Measurements from ENCODE around the gene SNIP1. TPM values are rescaled to one million over a fixed set of nuclear protein-coding genes. Genes with fewer than 3 reads are reported as not detected.

Gene SNIP1
- 10 to 100 TPM in 1 of 4 donors, 1 to 10 TPM in 3; 4.6 to 11.6 (median 5.1) TPM for polyA plus RNA-seq
- long read RNA-seq, donor 1, result 0 reads
- long read RNA-seq, donor 2, full-length matches to known transcripts, result 4 of 4 reads
- long read RNA-seq, donor 2, partial matches to known transcripts, result 0 of 4 reads
- long read RNA-seq, donor 2, other reads (novel, unspliced or antisense), result 0 of 4 reads
- long read RNA-seq, donor 3, full-length matches to known transcripts, result 3 of 31 reads
- long read RNA-seq, donor 3, partial matches to known transcripts, result 28 of 31 reads
- long read RNA-seq, donor 3, other reads (novel, unspliced or antisense), result 0 of 31 reads
- long read RNA-seq, donor 4, result 0 reads
- long read RNA-seq, donor 5, partial matches to known transcripts, result 0 of 1 reads
- long read RNA-seq, donor 5, other reads (novel, unspliced or antisense), result 0 of 1 reads
- long read RNA-seq, donor 6, full-length matches to known transcripts, result 1 of 36 reads
- long read RNA-seq, donor 6, partial matches to known transcripts, result 18 of 36 reads
- long read RNA-seq, donor 6, other reads (novel, unspliced or antisense), result 17 of 36 reads
- long read RNA-seq, donor 7, result 0 reads
- long read RNA-seq, donor 8, full-length matches to known transcripts, result 1 of 1 reads
- long read RNA-seq, donor 8, partial matches to known transcripts, result 0 of 1 reads
- long read RNA-seq, donor 8, other reads (novel, unspliced or antisense), result 0 of 1 reads
- long read RNA-seq, donor 9, full-length matches to known transcripts, result 2 of 2 reads
- long read RNA-seq, donor 9, partial matches to known transcripts, result 0 of 2 reads
- long read RNA-seq, donor 9, other reads (novel, unspliced or antisense), result 0 of 2 reads
- long read RNA-seq, donor 10, full-length matches to known transcripts, result 6 of 6 reads
- long read RNA-seq, donor 10, partial matches to known transcripts, result 0 of 6 reads
- long read RNA-seq, donor 10, other reads (novel, unspliced or antisense), result 0 of 6 reads

- no peak for FAIRE-seq
- Histone ChIP-seq H3K27ac (ENCODE audit: low read depth in 1 of 3, low read length in 2 of 3) (peak within 1 kb of the TSS; percentile 77 to 91 (median 82)), H3K4me1 (ENCODE audit: control insufficient read depth in 3 of 3, insufficient read depth in 2 of 3, low read depth in 1 of 3, low read length in 2 of 3) (peaks cover 2 to 14% (median 10%) of the 10 kb centered on the region in 3 donors), H3K27me3 (ENCODE audit: control insufficient read depth in 3 of 3, insufficient read depth in 3 of 3, low read length in 3 of 3) (no peaks in the 10 kb centered on the region), H3K9me3 (ENCODE audit: control insufficient read depth in 2 of 2, insufficient read depth in 1 of 2, low read depth in 1 of 2, low read length in 1 of 2) (peaks cover 0 to 3% of the 10 kb centered on the region in 2 donors), H3K4me3 (ENCODE audit: low read depth in 1 of 3, low read length in 3 of 3) (peak within 1 kb of the TSS; percentile 89 to 97 (median 93)), H3K36me3 (ENCODE audit: control insufficient read depth in 3 of 3, insufficient read depth in 2 of 3, low read depth in 1 of 3, low read length in 3 of 3) (peaks cover 1 to 16% (median 2%) of the 10 kb centered on the region in 3 donors)
- WGBS, 3 donors, result 12% methylated on average over 54 of the region's 54 CpGs
- DNase-seq, result peak; percentile 96 to 97
Observed at GRCh38 chr1:37553927-37554808, at the start of gene SNIP1. Gene SNIP1, minus strand, starts transcription at chr1:37554293. Its CDS starts 64 bp downstream, at chr1:37554229.

GRCh38 chr1:37602750-37603694 lies 48.9 kb upstream of the SNIP1 start:
- DNase-seq (peak; percentile 36 to 47), FAIRE-seq (no peak)
- Histone ChIP-seq H3K36me3 (ENCODE audit: control insufficient read depth in 3 of 3, insufficient read depth in 2 of 3, low read depth in 1 of 3, low read length in 3 of 3) (no peaks in the 10 kb centered on the region), H3K9me3 (ENCODE audit: control insufficient read depth in 2 of 2, insufficient read depth in 1 of 2, low read depth in 1 of 2, low read length in 1 of 2) (no peaks in the 10 kb centered on the region), H3K27me3 (ENCODE audit: control insufficient read depth in 3 of 3, insufficient read depth in 3 of 3, low read length in 3 of 3) (peaks cover 0 to 8% (median 0%) of the 10 kb centered on the region in 3 donors), H3K4me3 (ENCODE audit: low read depth in 1 of 3, low read length in 3 of 3) (no peak overlapping the region), H3K27ac (ENCODE audit: low read depth in 1 of 3, low read length in 2 of 3) (no peak overlapping the region), H3K4me1 (ENCODE audit: control insufficient read depth in 3 of 3, insufficient read depth in 2 of 3, low read depth in 1 of 3, low read length in 2 of 3) (no peaks in the 10 kb centered on the region)
- 22 to 36% (median 23%) methylated on average over 8 of the region's 8 CpGs for WGBS, 3 donors

- Histone ChIP-seq H3K27ac (ENCODE audit: low read depth in 1 of 3, low read length in 2 of 3) (no peak overlapping the region), H3K4me3 (ENCODE audit: low read depth in 1 of 3, low read length in 3 of 3) (no peak overlapping the region), H3K27me3 (ENCODE audit: control insufficient read depth in 3 of 3, insufficient read depth in 3 of 3, low read length in 3 of 3) (peaks cover 0 to 4% (median 0%) of the 10 kb centered on the region in 3 donors), H3K9me3 (ENCODE audit: control insufficient read depth in 2 of 2, insufficient read depth in 1 of 2, low read depth in 1 of 2, low read length in 1 of 2) (no peaks in the 10 kb centered on the region), H3K36me3 (ENCODE audit: control insufficient read depth in 3 of 3, insufficient read depth in 2 of 3, low read depth in 1 of 3, low read length in 3 of 3) (no peaks in the 10 kb centered on the region), H3K4me1 (ENCODE audit: control insufficient read depth in 3 of 3, insufficient read depth in 2 of 3, low read depth in 1 of 3, low read length in 2 of 3) (no peaks in the 10 kb centered on the region)
- no peak for FAIRE-seq
- DNase-seq, result no peak
Observed at GRCh38 chr1:37601441-37601840, 47.3 kb upstream of the SNIP1 start.

GRCh38 chr1:37599940-37600339 lies 45.8 kb upstream of the SNIP1 start:
- FAIRE-seq (no peak), DNase-seq (no peak)
- 44 to 64% (median 47%) methylated on average over 5 of the region's 5 CpGs for WGBS, 3 donors
- Histone ChIP-seq H3K36me3 (ENCODE audit: control insufficient read depth in 3 of 3, insufficient read depth in 2 of 3, low read depth in 1 of 3, low read length in 3 of 3) (no peaks in the 10 kb centered on the region), H3K27ac (ENCODE audit: low read depth in 1 of 3, low read length in 2 of 3) (no peak overlapping the region), H3K9me3 (ENCODE audit: control insufficient read depth in 2 of 2, insufficient read depth in 1 of 2, low read depth in 1 of 2, low read length in 1 of 2) (no peaks in the 10 kb centered on the region), H3K27me3 (ENCODE audit: control insufficient read depth in 3 of 3, insufficient read depth in 3 of 3, low read length in 3 of 3) (peaks cover 0 to 4% (median 0%) of the 10 kb centered on the region in 3 donors), H3K4me1 (ENCODE audit: control insufficient read depth in 3 of 3, insufficient read depth in 2 of 3, low read depth in 1 of 3, low read length in 2 of 3) (peaks cover 0 to 4% (median 0%) of the 10 kb centered on the region in 3 donors), H3K4me3 (ENCODE audit: low read depth in 1 of 3, low read length in 3 of 3) (no peak overlapping the region)

- H3K27ac ChIP-seq (ENCODE audit: low read depth in 1 of 3, low read length in 2 of 3), result peak overlapping the region in 2 of 3 donors; percentile 67 to 90
- peaks cover 0 to 13% (median 6%) of the 10 kb centered on the region in 3 donors for H3K4me1 ChIP-seq (ENCODE audit: control insufficient read depth in 3 of 3, insufficient read depth in 2 of 3, low read depth in 1 of 3, low read length in 2 of 3)
- peaks cover 3 to 9% (median 6%) of the 10 kb centered on the region in 3 donors for H3K36me3 ChIP-seq (ENCODE audit: control insufficient read depth in 3 of 3, insufficient read depth in 2 of 3, low read depth in 1 of 3, low read length in 3 of 3)
- no peaks in the 10 kb centered on the region for H3K9me3 ChIP-seq (ENCODE audit: control insufficient read depth in 2 of 2, insufficient read depth in 1 of 2, low read depth in 1 of 2, low read length in 1 of 2)
- FAIRE-seq, result no peak
- H3K27me3 ChIP-seq (ENCODE audit: control insufficient read depth in 3 of 3, insufficient read depth in 3 of 3, low read length in 3 of 3), result no peaks in the 10 kb centered on the region
- peak overlapping the region in 2 of 3 donors; percentile 72 to 76 for H3K4me3 ChIP-seq (ENCODE audit: low read depth in 1 of 3, low read length in 3 of 3)
- no peak for DNase-seq
- WGBS, 3 donors, result 0 to 4% (median 0%) methylated on average over 3 of the region's 3 CpGs
Observed at GRCh38 chr1:37596182-37596667, 42.1 kb upstream of the SNIP1 start.

- H3K27me3 ChIP-seq (ENCODE audit: control insufficient read depth in 3 of 3, insufficient read depth in 3 of 3, low read length in 3 of 3), result no peaks in the 10 kb centered on the region
- peaks cover 0 to 13% (median 6%) of the 10 kb centered on the region in 3 donors for H3K4me1 ChIP-seq (ENCODE audit: control insufficient read depth in 3 of 3, insufficient read depth in 2 of 3, low read depth in 1 of 3, low read length in 2 of 3)
- peak; percentile 96 to 99 for DNase-seq
- H3K36me3 ChIP-seq (ENCODE audit: control insufficient read depth in 3 of 3, insufficient read depth in 2 of 3, low read depth in 1 of 3, low read length in 3 of 3), result peaks cover 6 to 9% (median 9%) of the 10 kb centered on the region in 3 donors
- peak within 1 kb of the TSS; percentile 76 to 90 (median 79) for H3K27ac ChIP-seq (ENCODE audit: low read depth in 1 of 3, low read length in 2 of 3)
- no peaks in the 10 kb centered on the region for H3K9me3 ChIP-seq (ENCODE audit: control insufficient read depth in 2 of 2, insufficient read depth in 1 of 2, low read depth in 1 of 2, low read length in 1 of 2)
- WGBS, 3 donors, result 0 to 1% (median 0%) methylated on average over 49 to 51 of the region's 51 CpGs
- FAIRE-seq, result no peak
- peak within 1 kb of the TSS; percentile 49 to 76 (median 72) for H3K4me3 ChIP-seq (ENCODE audit: low read depth in 1 of 3, low read length in 3 of 3)
Observed at GRCh38 chr1:37595440-37596181, 41.5 kb upstream of the SNIP1 start, which contains the start of gene GNL2. Gene GNL2, minus strand, starts transcription at chr1:37595937. Its CDS starts 115 bp downstream, at chr1:37595822.

Measured in small intestine (tissue), 16 donors.